HepG2 (cell line): ENCODE data around the gene KCTD13. TPM values are rescaled to one million over a fixed set of nuclear protein-coding genes. Genes with fewer than 3 reads are reported as not detected.

Source experiments
- ADNP ChIP-seq: sonication (generic); formaldehyde crosslinking; IDR thresholded peaks from 2 replicates; pipeline ENCODE4 v1.4.0; 2020; ENCODE audit warnings: missing genetic modification reagents
- FOXJ3 ChIP-seq: sonication (generic); formaldehyde crosslinking; IDR thresholded peaks from 2 replicates; pipeline ENCODE4 v1.4.0; 2020; ENCODE audit warnings: missing genetic modification reagents, mild to moderate bottlenecking, borderline replicate concordance
- FOXO1 ChIP-seq: sonication (generic); formaldehyde crosslinking; IDR thresholded peaks from 2 replicates; pipeline ENCODE4 v1.4.0; 2020; ENCODE audit warnings: missing genetic modification reagents
- HHEX ChIP-seq: IDR thresholded peaks from 2 replicates; pipeline ENCODE4 v1.6.1; 2016; ENCODE audit warnings: control low read depth
- IKZF4 ChIP-seq: sonication (generic); formaldehyde crosslinking; IDR thresholded peaks from 2 replicates; pipeline ENCODE4 v1.5.1; 2020; ENCODE audit warnings: borderline replicate concordance, mild to moderate bottlenecking, low read depth, missing genetic modification reagents; ENCODE audit errors: not compliant biosample characterization
- IKZF5 ChIP-seq: IDR thresholded peaks from 2 replicates; pipeline ENCODE4 v1.6.1; 2018; ENCODE audit warnings: missing genetic modification reagents, mild to moderate bottlenecking, missing compliant biosample characterization
- KLF11 ChIP-seq: IDR thresholded peaks from 2 replicates; pipeline ENCODE4 v1.6.1; 2016; ENCODE audit warnings: missing compliant biosample characterization
- MAFG ChIP-seq: sonication (generic); formaldehyde crosslinking; IDR thresholded peaks from 2 replicates; pipeline ENCODE4 v1.5.1; 2020; ENCODE audit warnings: mild to moderate bottlenecking, missing genetic modification reagents
- NBN ChIP-seq: fragments of 450-650 bp; conservative IDR thresholded peaks from 2 replicates; pipeline ENCODE4 v1.6.1; 2017
- NFKB2 ChIP-seq: sonication (generic); formaldehyde crosslinking; IDR thresholded peaks from 2 replicates; pipeline ENCODE4 v1.4.0; 2020; ENCODE audit warnings: missing genetic modification reagents, borderline replicate concordance
- RBFOX2 ChIP-seq: fragments of 200-400 bp; formaldehyde crosslinking; IDR thresholded peaks from 2 replicates; pipeline ENCODE4 v1.6.1; 2017; ENCODE audit warnings: low read depth, mild to moderate bottlenecking, low read length
- SETDB1 ChIP-seq: sonication (generic); formaldehyde crosslinking; IDR thresholded peaks from 2 replicates; pipeline ENCODE4 v1.5.1; 2020; ENCODE audit warnings: missing genetic modification reagents, mild to moderate bottlenecking, borderline replicate concordance
- SSRP1 ChIP-seq: IDR thresholded peaks from 2 replicates; pipeline ENCODE4 v1.6.1; 2016; ENCODE audit warnings: control low read depth
- TBP ChIP-seq: sonication (generic); formaldehyde crosslinking; IDR thresholded peaks from 2 replicates; pipeline ENCODE4 v1.5.0; 2020; ENCODE audit warnings: missing genetic modification reagents
- TFE3 ChIP-seq: IDR thresholded peaks from 2 replicates; pipeline ENCODE4 v1.6.1; 2016
- TMF1 ChIP-seq: sonication (generic); formaldehyde crosslinking; IDR thresholded peaks from 2 replicates; pipeline ENCODE4 v1.8.1; 2022; ENCODE audit warnings: low read depth, missing genetic modification reagents
- ZBTB7B ChIP-seq: sonication (generic); formaldehyde crosslinking; IDR thresholded peaks from 2 replicates; pipeline ENCODE4 v1.4.0; 2020; ENCODE audit warnings: missing genetic modification reagents
- ZFYVE20 ChIP-seq: sonication (generic); formaldehyde crosslinking; IDR thresholded peaks from 2 replicates; pipeline ENCODE4 v1.8.0; 2023; ENCODE audit warnings: low read depth, mild to moderate bottlenecking, moderate library complexity, missing genetic modification reagents, borderline replicate concordance
- ZNF225 ChIP-seq: sonication (generic); formaldehyde crosslinking; IDR thresholded peaks from 2 replicates; pipeline ENCODE4 v1.4.0; 2020; ENCODE audit warnings: mild to moderate bottlenecking, missing genetic modification reagents
- ZNF234 ChIP-seq: sonication (generic); formaldehyde crosslinking; conservative IDR thresholded peaks from 2 replicates; pipeline ENCODE4 v1.5.1; 2020; ENCODE audit warnings: mild to moderate bottlenecking, missing genetic modification reagents
- ZNF607 ChIP-seq: sonication (generic); formaldehyde crosslinking; IDR thresholded peaks from 2 replicates; pipeline ENCODE4 v1.5.1; 2020; ENCODE audit warnings: missing genetic modification reagents, mild to moderate bottlenecking, borderline replicate concordance
- polyA plus RNA-seq, 8 experiments: library from polyadenylated mRNA; depleted of rRNA in 3 of 8; stranded (reverse) in 7 of 8; unstranded in 1 of 8; fragments of >200 nt; fragmentation: Illumina TruSeq in 4 of 8; extraction: Trizol in 4 of 8; gene quantifications; 2 replicates each; pipeline versions ENCODE4 v1.2.1 to v1.2.3, GENCODE V29; 2011 to 2016; ENCODE audit warnings: low read depth in 4 of 8, missing spikeins in 1 of 8, mixed read lengths in 1 of 8; ENCODE audit not compliant: insufficient read depth in 1 of 8
- total RNA-seq, 5 experiments: library from RNA; depleted of rRNA; stranded (reverse); fragments of >200 nt; fragmentation: Illumina TruSeq; extraction: Trizol; gene quantifications; 2 replicates each; pipeline ENCODE4 v1.2.3, GENCODE V29; 2016; ENCODE audit warnings: low read depth in 1 of 5
- TF ChIP-seq, protein P1 (sequence below), 2 experiments: IDR thresholded peaks; 2 replicates each; pipeline ENCODE4 v1.6.1; 2011 to 2012; ENCODE audit warnings: low read length in 2 of 2, borderline replicate concordance in 1 of 2, low read depth in 1 of 2, mild to moderate bottlenecking in 1 of 2, moderate library complexity in 1 of 2
- TF ChIP-seq, protein P2 (sequence below): sonication (generic); formaldehyde crosslinking; IDR thresholded peaks from 2 replicates; pipeline ENCODE4 v1.4.0; 2020; ENCODE audit warnings: missing genetic modification reagents

Gene KCTD13
- total and polyA plus RNA-seq, 2 of the 13 experiments (the other 11 are each of a cell fraction or from before 2014, with no cell fraction given) = 6.3 to 14.7 TPM

GRCh38 chr16:29900888-29901606 is 25.0 kb downstream of the KCTD13 start (continued):
- TF ChIP-seq, protein P1, sequence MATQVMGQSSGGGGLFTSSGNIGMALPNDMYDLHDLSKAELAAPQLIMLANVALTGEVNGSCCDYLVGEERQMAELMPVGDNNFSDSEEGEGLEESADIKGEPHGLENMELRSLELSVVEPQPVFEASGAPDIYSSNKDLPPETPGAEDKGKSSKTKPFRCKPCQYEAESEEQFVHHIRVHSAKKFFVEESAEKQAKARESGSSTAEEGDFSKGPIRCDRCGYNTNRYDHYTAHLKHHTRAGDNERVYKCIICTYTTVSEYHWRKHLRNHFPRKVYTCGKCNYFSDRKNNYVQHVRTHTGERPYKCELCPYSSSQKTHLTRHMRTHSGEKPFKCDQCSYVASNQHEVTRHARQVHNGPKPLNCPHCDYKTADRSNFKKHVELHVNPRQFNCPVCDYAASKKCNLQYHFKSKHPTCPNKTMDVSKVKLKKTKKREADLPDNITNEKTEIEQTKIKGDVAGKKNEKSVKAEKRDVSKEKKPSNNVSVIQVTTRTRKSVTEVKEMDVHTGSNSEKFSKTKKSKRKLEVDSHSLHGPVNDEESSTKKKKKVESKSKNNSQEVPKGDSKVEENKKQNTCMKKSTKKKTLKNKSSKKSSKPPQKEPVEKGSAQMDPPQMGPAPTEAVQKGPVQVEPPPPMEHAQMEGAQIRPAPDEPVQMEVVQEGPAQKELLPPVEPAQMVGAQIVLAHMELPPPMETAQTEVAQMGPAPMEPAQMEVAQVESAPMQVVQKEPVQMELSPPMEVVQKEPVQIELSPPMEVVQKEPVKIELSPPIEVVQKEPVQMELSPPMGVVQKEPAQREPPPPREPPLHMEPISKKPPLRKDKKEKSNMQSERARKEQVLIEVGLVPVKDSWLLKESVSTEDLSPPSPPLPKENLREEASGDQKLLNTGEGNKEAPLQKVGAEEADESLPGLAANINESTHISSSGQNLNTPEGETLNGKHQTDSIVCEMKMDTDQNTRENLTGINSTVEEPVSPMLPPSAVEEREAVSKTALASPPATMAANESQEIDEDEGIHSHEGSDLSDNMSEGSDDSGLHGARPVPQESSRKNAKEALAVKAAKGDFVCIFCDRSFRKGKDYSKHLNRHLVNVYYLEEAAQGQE (IDR thresholded peaks at IDR 0.05; ENCODE audit: borderline replicate concordance in 1 of 2, low read depth in 1 of 2, low read length in 2 of 2) = no peak
- TF ChIP-seq NFKB2 (peak; percentile 42; the same call in 1 of the 2 replicates), ADNP (CRISPR knock-in tag) (no peak), MAFG (CRISPR knock-in tag) (no peak), RBFOX2 (peak; percentile 70), TFE3 (CRISPR knock-in tag) (no peak), TMF1 (no peak), SETDB1 (no peak), ZNF234 (CRISPR knock-in tag) (peak; percentile 71; the same call in 1 of the 2 replicates), FOXO1 (CRISPR knock-in tag) (no peak), HHEX (no peak), ZNF225 (CRISPR knock-in tag) (0 out of 2 replicates have a peak, but pooled peaks have one; percentile 30), ZFYVE20 (0 out of 2 replicates have a peak, but pooled peaks have one; percentile 37), ZBTB7B (CRISPR knock-in tag) (peak; percentile 27; the same call in 1 of the 2 replicates), KLF11 (CRISPR knock-in tag) (no peak), NBN (no peak), SSRP1 (CRISPR knock-in tag) (no peak), IKZF4 (CRISPR knock-in tag) (no peak), ZNF607 (peak; percentile 30; the same call in 1 of the 2 replicates), IKZF5 (CRISPR knock-in tag) (peak; percentile 52; the same call in 1 of the 2 replicates), FOXJ3 (CRISPR knock-in tag) (no peak), TBP (CRISPR knock-in tag) (no peak)
- TF ChIP-seq, protein P2, sequence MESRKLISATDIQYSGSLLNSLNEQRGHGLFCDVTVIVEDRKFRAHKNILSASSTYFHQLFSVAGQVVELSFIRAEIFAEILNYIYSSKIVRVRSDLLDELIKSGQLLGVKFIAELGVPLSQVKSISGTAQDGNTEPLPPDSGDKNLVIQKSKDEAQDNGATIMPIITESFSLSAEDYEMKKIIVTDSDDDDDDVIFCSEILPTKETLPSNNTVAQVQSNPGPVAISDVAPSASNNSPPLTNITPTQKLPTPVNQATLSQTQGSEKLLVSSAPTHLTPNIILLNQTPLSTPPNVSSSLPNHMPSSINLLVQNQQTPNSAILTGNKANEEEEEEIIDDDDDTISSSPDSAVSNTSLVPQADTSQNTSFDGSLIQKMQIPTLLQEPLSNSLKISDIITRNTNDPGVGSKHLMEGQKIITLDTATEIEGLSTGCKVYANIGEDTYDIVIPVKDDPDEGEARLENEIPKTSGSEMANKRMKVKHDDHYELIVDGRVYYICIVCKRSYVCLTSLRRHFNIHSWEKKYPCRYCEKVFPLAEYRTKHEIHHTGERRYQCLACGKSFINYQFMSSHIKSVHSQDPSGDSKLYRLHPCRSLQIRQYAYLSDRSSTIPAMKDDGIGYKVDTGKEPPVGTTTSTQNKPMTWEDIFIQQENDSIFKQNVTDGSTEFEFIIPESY (CRISPR knock-in tag) = no peak
